ENCODE measurements around the gene ZNF878. TPM values are rescaled to one million over a fixed set of nuclear protein-coding genes. Genes with fewer than 3 reads are reported as not detected.

Gene ZNF878
- total RNA-seq, 1 experiment from 2014 or later: not detected

GRCh38 chr19:12000152-12000981 is 52.4 kb downstream of the ZNF878 start:
- ChIA-PET RAD21 (ENCODE audit: low non-redundant PET in 1 of 2, low total read pairs in 2 of 2, uncharacterized antibody in 2 of 2, unreplicated experiment in 2 of 2) (no interaction called here), POLR2A (no interaction called here), CTCF (no interaction called here)
- no peaks in the 10 kb centered on the region for H3K4me1 ChIP-seq (ENCODE audit: control insufficient read depth in 1 of 2, insufficient read depth in 2 of 2, low read length in 2 of 2)
- H3K4me3 ChIP-seq (replicated peaks in 1 of 2; ENCODE audit: low read depth in 1 of 2, low read length in 2 of 2): no peak overlapping the region
- H4K20me1 ChIP-seq (ENCODE audit: insufficient read depth): no peaks in the 10 kb centered on the region
- TF ChIP-seq CBX3 (IDR thresholded peaks at IDR 0.05; ENCODE audit: low read depth) (no peak), MAX (IDR thresholded peaks at IDR 0.05) (no peak), ATF3 (IDR thresholded peaks at IDR 0.05) (no peak), YY1 (IDR thresholded peaks at IDR 0.05; ENCODE audit: extremely low read depth, insufficient replicate concordance, low read depth, low read length) (no peak), CTCF (IDR thresholded peaks at IDR 0.05 in 2 of 3, conservative IDR thresholded peaks at IDR 0.05 in 1 of 3; ENCODE audit: borderline replicate concordance in 1 of 3, insufficient read depth in 1 of 3, low read depth in 2 of 3, low read length in 2 of 3) (no peak), POLR2AphosphoS5 (IDR thresholded peaks at IDR 0.05; ENCODE audit: low read depth, low read length) (no peak), REST (IDR thresholded peaks at IDR 0.05; ENCODE audit: low read depth) (no peak), EZH2phosphoT487 (IDR thresholded peaks at IDR 0.05; ENCODE audit: borderline replicate concordance) (no peak), JUND (IDR thresholded peaks at IDR 0.05) (no peak), RAD21 (IDR thresholded peaks at IDR 0.05; ENCODE audit: low read depth) (no peak), FOSL1 (IDR thresholded peaks at IDR 0.05; ENCODE audit: low read depth) (no peak), SP1 (IDR thresholded peaks at IDR 0.05; ENCODE audit: low read depth) (no peak), ZFX (IDR thresholded peaks at IDR 0.05) (no peak), SRF (IDR thresholded peaks at IDR 0.05; ENCODE audit: low read depth) (no peak), ELF1 (IDR thresholded peaks at IDR 0.05; ENCODE audit: borderline replicate concordance, low read depth) (no peak), EGR1 (IDR thresholded peaks at IDR 0.05; ENCODE audit: low read depth) (no peak)
- no peak overlapping the region for H3K27ac ChIP-seq (ENCODE audit: low read depth, low read length)
- no peaks in the 10 kb centered on the region for H3K79me2 ChIP-seq (ENCODE audit: insufficient read depth, low read length)
- no peak overlapping the region for H2AFZ ChIP-seq (ENCODE audit: low read depth, low read length, poor library complexity, severe bottlenecking)
- H3K27me3 ChIP-seq (ENCODE audit: insufficient read depth, low read length): no peaks in the 10 kb centered on the region
- intact Hi-C loops (cut with micrococcal nuclease): no loop called here
- no peaks in the 10 kb centered on the region for H3K9me2 ChIP-seq (ENCODE audit: insufficient read depth)
- H3K36me3 ChIP-seq (ENCODE audit: control insufficient read depth in 1 of 2, insufficient read depth in 2 of 2, low read length in 2 of 2): no peaks in the 10 kb centered on the region
- no peak for ATAC-seq
- no peak for DNase-seq (ENCODE audit: low read depth, low spot score)
- no peak overlapping the region for H3K9ac ChIP-seq (ENCODE audit: low read length)
- no peak overlapping the region for H3K4me2 ChIP-seq (ENCODE audit: low read length)
- H3K9me3 ChIP-seq (ENCODE audit: control insufficient read depth in 1 of 2, insufficient read depth in 1 of 2, low read depth in 1 of 2, low read length in 2 of 2): peaks cover 0 to 6% of the 10 kb centered on the region in 2 experiments; a peak in 2 of 4 replicates
- no TSS peak for BruUV-seq (replicated peaks)

Data from HCT116 (cell line).